GM12878 (cell line): Measurements from ENCODE around the gene KLK2. TPM values are rescaled to one million over a fixed set of nuclear protein-coding genes. Genes with fewer than 3 reads are reported as not detected.

Source experiments
- ATAC-seq: fragments of 200-7000 bp; cut with Tn5 transposase; 3 replicates; pipeline ENCODE4 v1.9.1; 2020; ENCODE audit warnings: mild to moderate bottlenecking, moderate library complexity
- BruUV-seq: library from RNA; stranded (reverse); fragments of 400-500 nt; replicated peaks from 2 replicates; lab custom pipeline; 2021; lab: Mats Ljungman, UMichigan
- CTCF ChIA-PET: fragments of 300-600 bp; sonication (Branson Sonifier 250); formaldehyde crosslinking; extraction: SDS; loops from one replicate; lab custom pipeline; 2021; ENCODE audit warnings: inconsistent platforms; lab: Yijun Ruan, JAX
- POLR2A ChIA-PET: fragments of 350-600 bp; formaldehyde crosslinking; extraction: SDS; loops from one replicate; lab custom pipeline; 2021; ENCODE audit warnings: inconsistent platforms; lab: Charles Lee
- RAD21 ChIA-PET: fragments of 300-600 bp; sonication (Branson Sonifier 250); formaldehyde crosslinking; loops from one replicate; lab custom pipeline; 2023; ENCODE audit warnings: antibody characterized with exemption; ENCODE audit not compliant: unreplicated experiment; lab: Charles Lee
- SMC1A ChIA-PET: fragments of 300-600 bp; sonication (Branson Sonifier 250); formaldehyde crosslinking; loops from one replicate; lab custom pipeline; 2023; ENCODE audit not compliant: unreplicated experiment, uncharacterized antibody; lab: Charles Lee
- DNase-seq: peaks from one replicate; pipeline ENCODE4 v3.0.0-alpha.2; 2011; ENCODE audit warnings: low read depth, low spot score
- FAIRE-seq: peaks from 3 replicates; lab custom pipeline; 2011; peaks lifted over from hg19 to GRCh38; lab: Jason Lieb, UNC
- H2AFZ ChIP-seq: 2 replicates; pipeline ENCODE4 v1.6.0; 2011; ENCODE audit warnings: low read depth, low read length, control low read depth; ENCODE audit not compliant: control insufficient read depth
- H3K27ac ChIP-seq: 2 replicates; pipeline ENCODE4 v1.5.1; 2011; ENCODE audit warnings: control low read depth; ENCODE audit not compliant: control insufficient read depth, insufficient read depth
- H3K27me3 ChIP-seq, 2 experiments: replicated peaks in 1 of 2; 2 replicates each; pipeline versions ENCODE4 v1.6.0 to v1.6.1; 2011; ENCODE audit warnings: low read length in 1 of 2; ENCODE audit not compliant: control insufficient read depth in 2 of 2, insufficient read depth in 2 of 2
- H3K36me3 ChIP-seq, 2 experiments: 2 replicates each; pipeline ENCODE4 v1.5.1; 2011; ENCODE audit warnings: low read length in 1 of 2; ENCODE audit not compliant: control insufficient read depth in 2 of 2, insufficient read depth in 2 of 2
- H3K4me1 ChIP-seq: 2 replicates; pipeline ENCODE4 v1.6.1; 2011; ENCODE audit warnings: mild to moderate bottlenecking, low read length, moderate library complexity, mixed read lengths; ENCODE audit not compliant: control insufficient read depth, insufficient read depth
- H3K4me2 ChIP-seq: 2 replicates; pipeline ENCODE4 v1.6.0; 2011; ENCODE audit warnings: control low read depth; ENCODE audit not compliant: control insufficient read depth, insufficient read depth
- H3K4me3 ChIP-seq: fragments of 200-600 bp; sonication (generic); 2 replicates; pipeline ENCODE4 v1.5.1; 2016
- H3K79me2 ChIP-seq: 2 replicates; pipeline ENCODE4 v1.6.0; 2011; ENCODE audit warnings: low read length; ENCODE audit not compliant: control insufficient read depth, insufficient read depth
- H3K9ac ChIP-seq: 2 replicates; pipeline ENCODE4 v1.8.0; 2011; ENCODE audit warnings: low read length, control low read depth, mixed read lengths; ENCODE audit not compliant: control insufficient read depth, insufficient read depth
- H3K9me3 ChIP-seq: replicated peaks from 3 replicates; pipeline ENCODE4 v1.5.1; 2011; ENCODE audit warnings: mild to moderate bottlenecking, low read length; ENCODE audit not compliant: control insufficient read depth, insufficient read depth
- H4K20me1 ChIP-seq: 2 replicates; pipeline ENCODE4 v1.6.0; 2011; ENCODE audit not compliant: control insufficient read depth, insufficient read depth
- CHD4 ChIP-seq: fragments of 200-600 bp; sonication (generic); IDR thresholded peaks from 2 replicates; pipeline ENCODE4 v1.6.1; 2016; ENCODE audit warnings: mild to moderate bottlenecking
- HDAC6 ChIP-seq: fragments of 200-600 bp; sonication (generic); IDR thresholded peaks from one replicate; pipeline ENCODE4 v1.8.0; 2017; ENCODE audit warnings: antibody characterized with exemption; ENCODE audit not compliant: unreplicated experiment
- MEF2B ChIP-seq: fragments of 450-650 bp; IDR thresholded peaks from 2 replicates; pipeline ENCODE4 v1.6.1; 2018; ENCODE audit warnings: mild to moderate bottlenecking, moderate library complexity; ENCODE audit not compliant: partially characterized antibody, poor library complexity, severe bottlenecking
- ZSCAN29 ChIP-seq: fragments of 450-650 bp; IDR thresholded peaks from 2 replicates; pipeline ENCODE4 v1.6.1; 2017; ENCODE audit warnings: mild to moderate bottlenecking, moderate library complexity
- WGBS: methylation state at CpG from one replicate; pipeline ENCODE4 v1.1.6; 2016; ENCODE audit warnings: low lambda C conversion rate; ENCODE audit not compliant: insufficient replicate concordance, insufficient coverage; ENCODE audit errors: missing lambda C conversion rate; 5-methylcytosine and 5-hydroxymethylcytosine counted together
- in situ Hi-C: fragments of 300-500 bp; cut with MboI; formaldehyde crosslinking; loops from 9 replicates; pipeline ENCODE4 v1.14.3; 2018; ENCODE audit warnings: mixed read lengths
- intact Hi-C: fragments of 100-400 bp; cut with micrococcal nuclease; formaldehyde crosslinking; loops from one replicate; pipeline ENCODE4 v1.14.2; 2022; ENCODE audit not compliant: unreplicated experiment
- polyA plus RNA-seq, 11 experiments: library from polyadenylated mRNA; depleted of rRNA in 4 of 11; unstranded in 6 of 11; stranded (reverse) in 5 of 11; fragments of >200 nt; fragmentation: Nextera tagmentation in 4 of 11; fragmentation: Illumina TruSeq in 1 of 11; extraction: Ambion mirVana in 4 of 11; extraction: Trizol in 1 of 11; gene quantifications; 1 replicate in 1 of 11; 2 replicates in 10 of 11; pipeline versions ENCODE4 v1.2.1 to v1.2.3, GENCODE V29; 2011 to 2016; ENCODE audit warnings: inconsistent platforms in 2 of 11, missing spikeins in 2 of 11, low read depth in 1 of 11
- total RNA-seq, 4 experiments: library from RNA; depleted of rRNA in 3 of 4; stranded (reverse); fragments of >200 nt in 3 of 4; fragmentation: Illumina TruSeq in 1 of 4; extraction: Trizol in 1 of 4; gene quantifications; 2 replicates each; pipeline versions ENCODE4 v1.2.1 to v1.2.3, GENCODE V29; 2013 to 2021
- TF ChIP-seq, protein P1 (sequence below): fragments of 450-650 bp; conservative IDR thresholded peaks from 2 replicates; pipeline ENCODE4 v1.6.1; 2017; ENCODE audit warnings: mild to moderate bottlenecking, moderate library complexity

Gene KLK2
- total and polyA plus RNA-seq, 10 of the 15 experiments (the other 5 are each of a cell fraction or from before 2014, with no cell fraction given) = 0.19 to 3.1 (median 1.2) TPM

- SMC1A ChIA-PET = interaction anchor here (0.9 to 1.6 kb wide), 3 partner anchors 10 to 110 kb away, joined by 3 to 4 read pairs (median 3); no protein-coding TSS in a partner anchor
- in situ Hi-C loops = no loop called here
Measured at GRCh38 chr19:50911206-50912101, 38.2 kb downstream of the KLK2 start, which contains the start of gene KLK4. TSS of gene KLK4 (minus strand) at chr19:50911395. CDS start at chr19:50910738, 657 bp downstream.

More at GRCh38 chr19:50911206-50912101, 38.2 kb downstream of the KLK2 start, which contains the start of gene KLK4:
- TF ChIP-seq ZSCAN29 (no peak), HDAC6 (no peak), CHD4 (no peak), MEF2B (no peak)
- TF ChIP-seq, protein P1, sequence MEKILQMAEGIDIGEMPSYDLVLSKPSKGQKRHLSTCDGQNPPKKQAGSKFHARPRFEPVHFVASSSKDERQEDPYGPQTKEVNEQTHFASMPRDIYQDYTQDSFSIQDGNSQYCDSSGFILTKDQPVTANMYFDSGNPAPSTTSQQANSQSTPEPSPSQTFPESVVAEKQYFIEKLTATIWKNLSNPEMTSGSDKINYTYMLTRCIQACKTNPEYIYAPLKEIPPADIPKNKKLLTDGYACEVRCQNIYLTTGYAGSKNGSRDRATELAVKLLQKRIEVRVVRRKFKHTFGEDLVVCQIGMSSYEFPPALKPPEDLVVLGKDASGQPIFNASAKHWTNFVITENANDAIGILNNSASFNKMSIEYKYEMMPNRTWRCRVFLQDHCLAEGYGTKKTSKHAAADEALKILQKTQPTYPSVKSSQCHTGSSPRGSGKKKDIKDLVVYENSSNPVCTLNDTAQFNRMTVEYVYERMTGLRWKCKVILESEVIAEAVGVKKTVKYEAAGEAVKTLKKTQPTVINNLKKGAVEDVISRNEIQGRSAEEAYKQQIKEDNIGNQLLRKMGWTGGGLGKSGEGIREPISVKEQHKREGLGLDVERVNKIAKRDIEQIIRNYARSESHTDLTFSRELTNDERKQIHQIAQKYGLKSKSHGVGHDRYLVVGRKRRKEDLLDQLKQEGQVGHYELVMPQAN = no peak
- no peak within 1 kb of the TSS for H2AFZ ChIP-seq
- no peak for FAIRE-seq
- 40% methylated on average over 9 of the region's 9 CpGs for WGBS
- ChIA-PET CTCF (interaction anchor here (1.8 kb wide), 1 partner anchor 10 kb away, joined by 11 read pairs; no protein-coding TSS in a partner anchor), POLR2A (no interaction called here), RAD21 (interaction anchor here (2.5 kb wide), 1 partner anchor 11 kb away, joined by 11 read pairs; no protein-coding TSS in a partner anchor)
- H3K4me2 ChIP-seq = no peak within 1 kb of the TSS
- no peak for ATAC-seq
- no TSS peak for BruUV-seq
- no peaks in the 10 kb centered on the region for H3K79me2 ChIP-seq
- H3K9ac ChIP-seq = no peak within 1 kb of the TSS
- intact Hi-C loops = no loop called here
- no peaks in the 10 kb centered on the region for H3K36me3 ChIP-seq
- H3K4me1 ChIP-seq = no peaks in the 10 kb centered on the region
- H3K27ac ChIP-seq = no peak within 1 kb of the TSS
- H3K9me3 ChIP-seq = no peaks in the 10 kb centered on the region; the same call in 2 of the 3 replicates
- H4K20me1 ChIP-seq = no peaks in the 10 kb centered on the region
- H3K4me3 ChIP-seq = no peak within 1 kb of the TSS
- peaks cover 4 to 9% of the 10 kb centered on the region in 2 experiments; a peak in 3 of 4 replicates for H3K27me3 ChIP-seq
- DNase-seq = no peak
